Lower lobe of right lung (tissue), 2 donors: ENCODE results near the gene CACNA1C. TPM values are rescaled to one million over a fixed set of nuclear protein-coding genes. Genes with fewer than 3 reads are reported as not detected.

Experiments
- ATAC-seq, 2 donors: fragments of 200-7000 bp; cut with Tn5 transposase; one replicate each; pipeline ENCODE4 v1.9.1; 2020 to 2022; ENCODE audit warnings: mild to moderate bottlenecking in 2 of 2, moderate library complexity in 2 of 2
- DNase-seq: peaks from one replicate; pipeline ENCODE4 v3.0.0-alpha.2; 2020
- H3K27ac ChIP-seq: fragments of 200-600 bp; one replicate; pipeline ENCODE4 v1.8.0; 2022
- H3K27me3 ChIP-seq: fragments of 200-600 bp; one replicate; pipeline ENCODE4 v1.8.0; 2022; ENCODE audit warnings: low read depth
- H3K36me3 ChIP-seq: fragments of 200-600 bp; one replicate; pipeline ENCODE4 v1.8.0; 2022; ENCODE audit warnings: mild to moderate bottlenecking
- H3K4me1 ChIP-seq: fragments of 200-600 bp; one replicate; pipeline ENCODE4 v1.8.0; 2022
- H3K4me3 ChIP-seq: fragments of 200-600 bp; one replicate; pipeline ENCODE4 v1.8.0; 2022; ENCODE audit warnings: mild to moderate bottlenecking
- H3K9me3 ChIP-seq: fragments of 200-600 bp; one replicate; pipeline ENCODE4 v1.8.0; 2022
- CTCF ChIP-seq: fragments of 200-600 bp; IDR thresholded peaks from one replicate; pipeline ENCODE4 v1.8.0; 2022; ENCODE audit warnings: antibody characterized with exemption, mild to moderate bottlenecking
- intact Hi-C: fragments of 100-400 bp; cut with DNase I; formaldehyde crosslinking; loops from one replicate; pipeline ENCODE4 v1.11.0; 2022
- total RNA-seq: library from RNA; stranded (reverse); fragmentation: NEBNext Ultra II Directional; extraction: Animal tissue kit (Norgen Biotek cat#: 25700); gene quantifications from one replicate; pipeline ENCODE4 v1.2.1, GENCODE V29; 2021
- donor health status: DM: no; HTN: yes; CAD: no; lungs with severe emphysema.

CACNA1C gene
- total RNA-seq, 1 donor from 2014 or later, result 8.4 TPM

- peaks cover 16% of the 10 kb centered on the region for H3K4me1 ChIP-seq
- H3K4me3 ChIP-seq, result no peak overlapping the region
- no peak for ATAC-seq
- no peak overlapping the region for H3K27ac ChIP-seq
- no peaks in the 10 kb centered on the region for H3K27me3 ChIP-seq
- DNase-seq, result no peak
- intact Hi-C loops, result no loop called here
- peak; percentile 16 for TF ChIP-seq CTCF
- no peaks in the 10 kb centered on the region for H3K36me3 ChIP-seq
- no peaks in the 10 kb centered on the region for H3K9me3 ChIP-seq
Observed at GRCh38 chr12:2360630-2361170, 307.9 kb downstream of the CACNA1C start.

GRCh38 chr12:2363836-2364609 lies 311.2 kb downstream of the CACNA1C start:
- Histone ChIP-seq H3K36me3 (no peaks in the 10 kb centered on the region), H3K27ac (no peak overlapping the region), H3K27me3 (no peaks in the 10 kb centered on the region), H3K4me3 (no peak overlapping the region), H3K4me1 (peaks cover 8% of the 10 kb centered on the region), H3K9me3 (no peaks in the 10 kb centered on the region)
- intact Hi-C loops, result no loop called here
- ATAC-seq (no peak), DNase-seq (no peak)
- no peak for TF ChIP-seq CTCF

GRCh38 chr12:2364631-2365051 lies 311.9 kb downstream of the CACNA1C start:
- H3K4me3 ChIP-seq, result no peak overlapping the region
- no peaks in the 10 kb centered on the region for H3K36me3 ChIP-seq
- H3K27me3 ChIP-seq, result no peaks in the 10 kb centered on the region
- H3K27ac ChIP-seq, result no peak overlapping the region
- intact Hi-C loops, result no loop called here
- ATAC-seq, result peak; percentile 62 to 73
- H3K9me3 ChIP-seq, result no peaks in the 10 kb centered on the region
- TF ChIP-seq CTCF, result no peak
- DNase-seq, result peak; percentile 59
- peaks cover 1% of the 10 kb centered on the region for H3K4me1 ChIP-seq

GRCh38 chr12:2366711-2367110 lies 313.9 kb downstream of the CACNA1C start:
- Histone ChIP-seq H3K27me3 (no peaks in the 10 kb centered on the region), H3K36me3 (no peaks in the 10 kb centered on the region), H3K9me3 (no peaks in the 10 kb centered on the region), H3K4me1 (no peaks in the 10 kb centered on the region), H3K27ac (no peak overlapping the region), H3K4me3 (no peak overlapping the region)
- no peak for TF ChIP-seq CTCF
- DNase-seq (no peak), ATAC-seq (no peak)
- intact Hi-C loops, result no loop called here

- intact Hi-C loops, result no loop called here
- H3K4me1 ChIP-seq, result no peaks in the 10 kb centered on the region
- ATAC-seq, result no peak
Observed at GRCh38 chr12:2372178-2372577, 319.4 kb downstream of the CACNA1C start.

More at GRCh38 chr12:2372178-2372577, 319.4 kb downstream of the CACNA1C start:
- Histone ChIP-seq H3K27ac (no peak overlapping the region), H3K9me3 (no peaks in the 10 kb centered on the region), H3K4me3 (no peak overlapping the region), H3K27me3 (no peaks in the 10 kb centered on the region), H3K36me3 (no peaks in the 10 kb centered on the region)
- DNase-seq, result no peak
- no peak for TF ChIP-seq CTCF
